ENCODE results near the gene UGGT2.
"Not testable (repeated sequence)": the region's sequence is repeated elsewhere in the genome, so short reads cannot be mapped to it uniquely, and the experiment has no call there.

The UGGT2 gene

GRCh38 chr13:96046449-96047126 lies 6.6 kb downstream of the UGGT2 start:
- H4K20me1 ChIP-seq, H3K36me3 ChIP-seq, H3K27ac ChIP-seq, H3K4me3 ChIP-seq, H3K4me2 ChIP-seq, H3K9ac ChIP-seq, H3K9me3 ChIP-seq, H3K4me1 ChIP-seq, H3K27me3 ChIP-seq: not testable (repeated sequence)

DNA sequence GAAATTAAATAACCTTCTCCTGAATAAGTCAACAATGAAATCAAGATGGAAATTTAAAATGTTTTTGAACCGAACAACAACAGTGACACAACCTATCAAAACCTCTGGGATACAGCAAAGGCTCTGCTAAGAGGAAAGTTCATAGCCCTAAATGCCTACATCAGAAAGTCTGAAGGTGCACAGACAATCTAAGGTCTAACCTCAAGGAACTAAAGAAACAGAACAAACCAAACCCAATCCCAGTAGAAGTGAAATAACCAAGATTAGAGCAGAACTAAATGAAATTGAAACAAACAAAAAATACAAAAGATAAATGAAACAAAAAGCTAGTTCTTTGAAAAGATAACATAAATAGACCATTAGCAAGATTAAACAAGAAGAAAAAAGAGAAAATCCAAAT lies 9.0 kb downstream of the UGGT2 start:
- Histone ChIP-seq H3K27ac (no peak overlapping the region), H3K4me1 (no peaks in the 10 kb centered on the region), H4K20me1 (no peaks in the 10 kb centered on the region), H3K4me3 (no peak overlapping the region), H3K36me3 (no peaks in the 10 kb centered on the region), H3K4me2 (no peak overlapping the region), H3K9ac (no peak overlapping the region), H3K27me3 (no peaks in the 10 kb centered on the region), H3K9me3 (no peaks in the 10 kb centered on the region)
- TF ChIP-seq Cebpa-rat (IDR thresholded peaks at IDR 0.05): no peak

- Histone ChIP-seq H3K4me2 (no peak overlapping the region), H3K36me3 (no peaks in the 10 kb centered on the region), H3K4me3 (no peak overlapping the region), H3K4me1 (no peaks in the 10 kb centered on the region), H4K20me1 (no peaks in the 10 kb centered on the region), H3K9ac (no peak overlapping the region), H3K27me3 (no peaks in the 10 kb centered on the region), H3K9me3 (no peaks in the 10 kb centered on the region), H3K27ac (no peak overlapping the region)
- TF ChIP-seq Cebpa-rat (IDR thresholded peaks at IDR 0.05): no peak
Measured at GRCh38 chr13:96041326-96042110, 11.7 kb downstream of the UGGT2 start.

GRCh38 chr13:96036515-96036914 lies 16.7 kb downstream of the UGGT2 start:
- Histone ChIP-seq H3K4me3 (no peak overlapping the region), H3K9ac (no peak overlapping the region), H3K36me3 (no peaks in the 10 kb centered on the region), H4K20me1 (no peaks in the 10 kb centered on the region), H3K4me1 (no peaks in the 10 kb centered on the region), H3K9me3 (peaks cover 22% of the 10 kb centered on the region), H3K27me3 (no peaks in the 10 kb centered on the region), H3K4me2 (no peak overlapping the region), H3K27ac (no peak overlapping the region)
- TF ChIP-seq Cebpa-rat (IDR thresholded peaks at IDR 0.05): no peak

DNA sequence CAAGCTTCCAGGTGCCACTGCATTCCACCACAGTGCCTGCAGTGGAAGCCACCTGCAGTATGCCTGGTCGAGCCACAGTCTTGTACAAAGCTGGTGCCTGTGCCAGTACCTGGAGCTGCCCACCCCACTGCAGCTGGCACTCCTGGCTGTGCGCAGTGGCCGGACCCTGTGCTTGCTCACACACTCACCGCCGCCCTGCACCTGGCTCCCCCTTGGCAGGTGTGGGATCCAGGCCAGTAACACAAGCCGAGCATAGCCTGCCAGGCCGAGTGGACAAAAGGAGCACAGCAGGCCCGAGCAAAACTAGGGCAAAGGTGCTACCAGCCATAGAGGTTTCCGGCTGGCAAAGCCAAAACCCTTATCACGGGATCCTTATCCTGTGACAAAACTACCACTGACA lies 18.5 kb downstream of the UGGT2 start:
- H3K4me2 ChIP-seq: no peak overlapping the region
- peaks cover 22% of the 10 kb centered on the region for H3K9me3 ChIP-seq
- no peaks in the 10 kb centered on the region for H3K36me3 ChIP-seq
- no peak overlapping the region for H3K9ac ChIP-seq
- no peaks in the 10 kb centered on the region for H4K20me1 ChIP-seq
- H3K27ac ChIP-seq: no peak overlapping the region
- H3K4me3 ChIP-seq: no peak overlapping the region
- H3K4me1 ChIP-seq: no peaks in the 10 kb centered on the region
- H3K27me3 ChIP-seq: no peaks in the 10 kb centered on the region
- no peak for TF ChIP-seq Cebpa-rat (IDR thresholded peaks at IDR 0.05)

DNA sequence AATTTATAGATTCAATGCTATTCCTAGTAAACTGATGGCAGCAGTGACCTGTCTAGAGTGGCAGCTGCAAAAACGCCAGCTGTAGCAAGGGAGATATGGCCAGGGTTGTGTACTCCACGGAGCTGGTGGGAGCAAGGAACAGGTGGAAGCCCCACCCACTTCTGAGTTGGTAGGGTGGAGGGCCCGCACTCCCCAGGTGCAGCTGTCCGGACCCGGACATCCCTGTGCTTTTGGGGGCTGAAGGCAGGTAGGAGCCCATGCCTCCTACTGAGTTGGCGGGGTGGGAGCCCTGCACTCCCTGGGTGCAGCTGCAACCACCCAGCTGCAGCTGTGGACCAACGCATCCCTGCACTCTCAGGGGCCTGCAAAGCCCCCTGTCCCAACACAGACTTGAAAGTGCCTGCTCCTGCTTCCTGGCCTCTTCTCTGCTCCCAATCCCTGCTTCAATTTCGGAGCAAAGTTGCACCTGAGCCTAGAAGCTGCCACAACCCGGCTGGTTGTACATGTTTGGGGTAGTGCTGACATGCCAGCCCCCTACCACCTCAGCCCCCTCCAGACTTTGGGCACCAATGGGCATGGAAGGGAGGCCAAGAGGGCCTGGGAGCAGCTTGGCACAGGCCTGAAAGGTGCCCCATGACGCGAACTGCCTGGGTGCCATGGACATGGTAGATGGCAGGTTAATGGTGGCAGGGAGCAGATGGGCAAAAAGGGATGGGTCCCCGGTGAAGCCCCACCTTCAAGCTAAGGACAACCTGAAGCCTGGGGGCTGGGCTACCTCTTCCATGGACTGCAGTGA lies 19.8 kb downstream of the UGGT2 start:
- Histone ChIP-seq H3K27me3 (no peaks in the 10 kb centered on the region), H4K20me1 (no peaks in the 10 kb centered on the region), H3K27ac (no peak overlapping the region), H3K4me3 (no peak overlapping the region), H3K36me3 (no peaks in the 10 kb centered on the region), H3K4me2 (no peak overlapping the region), H3K4me1 (no peaks in the 10 kb centered on the region), H3K9me3 (peaks cover 22% of the 10 kb centered on the region), H3K9ac (no peak overlapping the region)
- no peak for TF ChIP-seq Cebpa-rat (IDR thresholded peaks at IDR 0.05)

DNA sequence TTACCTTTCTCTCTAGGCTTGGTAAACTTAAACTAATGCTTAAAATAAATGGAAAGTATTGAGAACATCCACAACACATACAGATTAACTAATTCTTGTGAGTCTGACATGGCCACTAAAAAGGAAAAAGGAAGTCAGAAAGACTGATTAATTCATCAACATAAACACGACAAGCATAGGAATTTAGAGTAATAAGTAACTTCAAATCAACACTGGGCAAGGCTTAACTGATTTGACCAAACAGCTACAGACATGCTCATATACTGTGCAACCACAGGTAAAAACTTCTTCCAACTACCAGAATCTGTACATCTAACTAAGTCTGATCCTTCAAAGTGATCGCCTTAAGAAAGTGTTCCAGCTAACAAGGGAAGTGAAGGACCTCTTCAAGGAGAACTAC lies 20.5 kb downstream of the UGGT2 start:
- H3K9me3 ChIP-seq: peaks cover 22% of the 10 kb centered on the region
- H4K20me1 ChIP-seq: no peaks in the 10 kb centered on the region
- H3K4me3 ChIP-seq: no peak overlapping the region
- no peaks in the 10 kb centered on the region for H3K4me1 ChIP-seq
- TF ChIP-seq Cebpa-rat (IDR thresholded peaks at IDR 0.05): no peak
- H3K4me2 ChIP-seq: no peak overlapping the region
- H3K27me3 ChIP-seq: no peaks in the 10 kb centered on the region
- H3K9ac ChIP-seq: no peak overlapping the region
- H3K27ac ChIP-seq: no peak overlapping the region
- H3K36me3 ChIP-seq: no peaks in the 10 kb centered on the region

DNA sequence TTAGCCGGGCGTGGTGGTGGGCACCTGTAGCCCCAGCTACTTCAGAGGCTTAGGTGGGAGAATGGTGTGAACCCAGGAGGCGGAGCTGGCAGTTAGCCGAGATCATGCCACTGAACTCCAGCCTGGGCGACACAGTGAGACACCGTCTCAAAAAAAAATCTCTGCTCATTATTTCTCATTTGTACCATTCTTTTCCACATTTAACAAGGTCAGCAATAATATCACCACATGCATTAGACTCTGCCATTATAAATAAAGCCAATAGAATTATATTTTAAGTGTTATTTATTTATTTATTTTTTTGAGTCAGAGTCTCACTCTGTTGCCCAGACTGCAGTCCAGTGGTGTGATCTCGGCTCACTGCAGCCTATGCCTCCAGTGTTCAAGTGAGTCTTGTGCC lies 24.2 kb downstream of the UGGT2 start:
- H3K36me3 ChIP-seq: no peaks in the 10 kb centered on the region
- H3K9ac ChIP-seq: no peak overlapping the region
- H3K27me3 ChIP-seq: no peaks in the 10 kb centered on the region
- no peak overlapping the region for H3K4me2 ChIP-seq
- H3K4me1 ChIP-seq: no peaks in the 10 kb centered on the region
- H3K9me3 ChIP-seq: peaks cover 13% of the 10 kb centered on the region
- no peaks in the 10 kb centered on the region for H4K20me1 ChIP-seq
- no peak overlapping the region for H3K27ac ChIP-seq
- no peak for TF ChIP-seq Cebpa-rat (IDR thresholded peaks at IDR 0.05)
- H3K4me3 ChIP-seq: no peak overlapping the region

DNA sequence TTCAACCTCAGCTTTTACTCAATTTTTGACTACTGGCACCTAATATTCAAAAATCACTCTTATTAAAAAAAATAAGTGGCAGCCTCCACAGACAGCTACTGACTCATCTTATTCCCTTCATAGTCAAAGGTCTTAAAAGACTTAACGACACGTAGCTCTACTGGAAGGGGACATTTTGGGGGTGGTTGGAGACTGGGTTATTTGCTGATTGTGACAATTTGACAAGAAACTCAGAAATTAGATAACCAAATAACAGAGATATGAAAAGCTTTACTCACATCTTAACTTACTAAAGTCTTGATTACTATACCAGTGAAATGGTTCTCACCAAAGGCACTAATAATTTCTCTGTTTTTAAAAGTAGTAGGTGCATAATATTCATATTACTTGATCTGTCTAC lies 25.7 kb downstream of the UGGT2 start:
- Histone ChIP-seq H3K27ac (no peak overlapping the region), H3K36me3 (no peaks in the 10 kb centered on the region), H3K4me2 (no peak overlapping the region), H3K27me3 (no peaks in the 10 kb centered on the region), H3K9me3 (no peaks in the 10 kb centered on the region), H3K4me3 (no peak overlapping the region), H4K20me1 (no peaks in the 10 kb centered on the region), H3K9ac (no peak overlapping the region), H3K4me1 (no peaks in the 10 kb centered on the region)
- no peak for TF ChIP-seq Cebpa-rat (IDR thresholded peaks at IDR 0.05)

DNA sequence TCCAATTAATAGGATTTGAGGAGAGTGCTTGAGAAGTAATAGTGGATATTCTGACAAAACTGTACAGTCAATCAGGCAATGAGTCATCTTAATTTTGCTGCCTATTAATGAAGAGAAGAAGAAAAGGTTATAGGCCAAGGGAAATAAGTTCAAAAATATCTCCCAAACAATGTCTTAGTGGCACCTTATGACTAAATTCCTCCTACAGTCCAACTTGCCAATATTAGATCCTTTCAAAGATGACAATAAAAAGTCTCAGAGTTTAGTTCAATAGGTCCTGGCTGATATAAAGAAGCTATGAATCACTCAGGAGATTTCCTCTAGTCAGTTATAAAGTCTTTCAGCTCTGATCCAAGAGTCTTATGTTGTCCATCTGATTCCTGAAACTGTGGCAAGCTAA lies 27.9 kb downstream of the UGGT2 start:
- no peaks in the 10 kb centered on the region for H4K20me1 ChIP-seq
- no peaks in the 10 kb centered on the region for H3K9me3 ChIP-seq
- H3K4me1 ChIP-seq: no peaks in the 10 kb centered on the region
- H3K27me3 ChIP-seq: no peaks in the 10 kb centered on the region
- no peak overlapping the region for H3K27ac ChIP-seq
- no peaks in the 10 kb centered on the region for H3K36me3 ChIP-seq
- H3K4me2 ChIP-seq: no peak overlapping the region
- H3K9ac ChIP-seq: no peak overlapping the region
- no peak overlapping the region for H3K4me3 ChIP-seq
- no peak for TF ChIP-seq Cebpa-rat (IDR thresholded peaks at IDR 0.05)

Measured in BLaER1 (cell line).